HG03442 (cell line): ENCODE results near the gene CTCFL.

Experiments
- ATAC-seq: cut with Tn5 transposase; IDR thresholded peaks from one replicate; pipeline ENCODE4 v1.9.1; 2021; ENCODE audit warnings: mild to moderate bottlenecking, moderate library complexity; ENCODE audit not compliant: unreplicated experiment

Gene CTCFL

GRCh38 chr20:57537822-57538221, 12.9 kb upstream of the CTCFL start:
- ATAC-seq, result no peak

DNA sequence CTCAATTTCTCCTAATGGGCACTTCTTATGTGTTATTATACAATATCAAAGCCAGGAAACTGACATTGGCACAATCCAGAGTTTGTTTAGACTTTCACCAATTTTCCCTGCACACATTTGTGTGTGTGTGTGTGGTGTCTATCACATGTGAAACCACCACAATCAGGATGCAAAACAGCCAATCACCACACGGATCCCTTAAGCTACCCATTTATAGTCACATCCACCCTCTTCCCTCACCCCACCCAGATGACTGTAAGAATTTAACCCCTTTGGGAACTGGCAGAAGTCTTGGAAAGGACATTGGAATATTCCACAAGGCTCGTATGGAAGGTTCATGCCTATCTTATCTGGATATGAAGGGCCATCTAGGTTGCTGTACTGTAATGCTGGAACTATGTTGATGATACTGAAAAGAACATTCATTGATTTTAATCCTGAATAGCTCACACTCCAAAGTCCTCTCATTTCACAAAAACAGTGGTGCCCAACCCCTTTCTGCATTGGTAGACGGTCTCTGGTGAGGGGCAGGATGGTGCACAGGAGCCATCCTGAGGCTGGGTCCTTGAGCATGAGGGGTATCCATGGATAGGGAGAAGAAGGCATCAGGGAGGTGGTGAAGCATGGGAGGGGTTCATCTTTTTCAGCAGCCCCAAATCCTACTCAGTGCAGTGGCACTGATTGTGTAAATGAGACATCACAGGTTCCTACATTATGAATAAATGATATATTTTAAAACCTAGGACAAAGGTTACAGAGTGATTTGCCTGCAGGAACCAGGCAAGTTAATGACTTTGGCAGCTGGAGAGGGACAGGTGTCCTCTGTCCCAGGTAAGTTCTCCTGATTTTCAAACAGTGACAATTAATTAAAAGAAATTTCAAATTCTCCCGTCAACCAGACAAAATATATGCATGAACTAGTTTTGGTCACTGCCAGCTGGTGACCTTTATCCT, 12.1 kb upstream of the CTCFL start:
- ATAC-seq, result no peak

- ATAC-seq, result no peak
Observed at GRCh38 chr20:57536120-57536708, 11.3 kb upstream of the CTCFL start.

GRCh38 chr20:57535297-57535696, 10.4 kb upstream of the CTCFL start:
- no peak for ATAC-seq

GRCh38 chr20:57532104-57532503, 7.2 kb upstream of the CTCFL start:
- ATAC-seq, result no peak

DNA sequence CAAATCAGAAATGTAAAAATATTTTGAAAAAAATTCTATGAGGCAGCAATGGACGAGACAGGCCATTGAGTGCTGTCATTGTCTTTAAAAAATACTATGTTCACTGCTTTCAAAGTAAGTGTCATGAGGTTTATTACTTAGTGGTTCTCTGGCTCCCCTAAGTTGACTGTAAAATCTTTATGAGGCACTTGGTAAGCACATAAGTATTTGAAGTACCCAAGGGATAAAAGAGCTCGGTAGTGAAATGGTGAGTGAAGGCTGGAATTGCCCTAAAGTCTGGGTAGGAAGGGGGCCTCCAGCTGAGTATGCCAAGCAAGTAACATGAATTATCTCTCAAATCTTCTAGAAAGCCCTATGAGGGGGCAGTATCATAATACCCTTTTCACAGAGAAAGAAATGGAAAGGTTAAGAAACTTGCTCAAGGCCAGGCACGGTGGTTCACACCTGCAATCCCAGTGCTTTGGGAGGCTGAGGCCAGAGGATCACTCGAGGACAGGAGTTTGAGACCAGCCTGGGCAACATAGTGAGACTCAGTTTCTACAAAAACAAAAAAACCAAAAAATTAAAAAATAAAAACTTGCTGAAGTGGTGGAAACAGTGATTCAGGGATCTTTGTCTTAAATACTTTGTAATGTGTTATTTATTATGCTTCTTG, 5.5 kb upstream of the CTCFL start:
- ATAC-seq, result no peak

GRCh38 chr20:57529810-57530209, 4.9 kb upstream of the CTCFL start:
- ATAC-seq, result no peak

GRCh38 chr20:57529160-57529585, 4.2 kb upstream of the CTCFL start:
- ATAC-seq, result no peak

- no peak for ATAC-seq
Observed at GRCh38 chr20:57528148-57528547, 3.2 kb upstream of the CTCFL start.

DNA sequence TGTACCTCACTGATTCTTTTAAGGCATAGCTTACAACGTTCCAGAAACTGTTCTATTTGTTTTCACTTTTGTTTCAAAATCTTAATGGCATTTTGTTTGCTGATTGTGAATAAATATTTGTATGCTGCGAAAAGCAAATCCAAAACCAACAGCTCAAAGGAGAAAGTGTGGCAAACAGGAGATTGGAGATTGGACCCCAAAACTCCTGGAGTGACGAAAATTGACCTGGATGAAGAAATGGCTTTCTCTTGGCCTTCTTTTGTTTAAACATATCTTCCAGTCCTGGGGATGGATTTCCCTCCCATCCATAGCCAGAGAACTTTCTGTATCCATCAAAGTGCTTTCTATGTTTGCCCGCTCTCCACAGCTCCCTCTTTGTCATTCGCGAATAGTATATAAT, 2.8 kb upstream of the CTCFL start:
- no peak for ATAC-seq

DNA sequence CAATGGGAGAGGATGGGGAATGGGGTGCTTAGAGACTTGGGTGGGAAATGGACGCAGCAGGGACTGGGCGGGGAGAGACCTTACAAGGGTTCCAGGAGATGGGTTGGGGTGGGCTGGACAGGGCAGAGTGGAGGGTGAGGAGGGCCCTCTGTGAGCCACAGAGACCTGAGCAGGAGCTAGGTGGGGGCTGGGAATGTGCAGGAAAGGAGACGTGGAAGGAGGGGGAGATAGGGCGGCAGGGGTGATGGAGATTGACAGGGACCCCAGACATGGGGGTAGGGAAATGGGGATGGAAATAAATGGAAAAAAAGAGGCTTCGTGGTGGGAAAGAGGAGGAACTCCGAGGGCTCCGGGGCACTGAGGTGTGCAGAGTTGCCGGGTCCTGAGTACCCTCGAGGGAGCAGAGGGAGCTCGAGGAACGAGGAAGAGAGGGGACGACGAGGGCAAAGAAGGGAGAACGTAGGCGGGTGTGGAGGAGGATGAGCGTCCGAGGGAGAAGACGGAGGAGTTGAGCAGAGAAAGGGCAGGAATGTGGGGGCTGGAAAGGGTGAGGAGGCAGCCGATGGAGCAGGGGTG, 2.0 kb upstream of the CTCFL start:
- no peak for ATAC-seq

- ATAC-seq, result no peak
Observed at GRCh38 chr20:57526087-57526884, 1.3 kb upstream of the CTCFL start.

DNA sequence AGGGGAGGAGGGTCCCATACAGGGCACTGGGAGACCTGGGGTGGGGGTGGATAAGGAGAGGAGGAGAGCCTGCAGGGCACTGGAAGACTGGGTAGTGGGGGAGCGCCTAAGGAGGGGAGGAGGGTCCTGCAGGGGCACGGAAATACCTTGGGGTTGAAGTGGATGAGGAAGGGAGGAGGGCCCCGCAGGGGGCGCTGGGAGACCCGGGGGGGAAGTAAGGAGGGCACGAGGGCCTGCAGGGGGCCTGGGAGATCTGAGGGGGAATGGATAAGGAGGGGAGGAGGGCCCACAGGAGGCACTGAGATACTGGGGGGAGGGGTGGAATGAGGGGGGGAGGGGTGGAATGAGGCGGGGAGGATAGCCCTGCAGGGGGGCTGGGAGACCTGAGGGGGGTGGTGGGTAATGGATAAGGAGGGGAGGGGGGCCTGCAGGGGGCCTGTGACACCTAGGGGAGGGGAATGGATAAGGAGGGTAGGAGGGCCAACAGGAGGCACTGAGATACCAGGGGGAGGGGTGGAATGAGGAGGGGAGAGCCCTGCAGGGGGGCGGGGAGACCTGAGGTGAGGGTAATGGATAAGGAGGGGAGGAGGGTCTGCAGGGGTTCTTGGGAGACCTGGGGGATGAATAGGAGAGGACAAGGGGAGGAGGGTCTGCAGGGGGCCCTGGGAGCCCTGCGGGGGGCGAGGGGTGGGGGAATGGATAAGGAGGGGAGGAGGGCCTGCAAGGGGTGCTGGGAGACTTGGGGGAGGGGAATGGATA, 567 bp upstream of the CTCFL start:
- ATAC-seq, result no peak

DNA sequence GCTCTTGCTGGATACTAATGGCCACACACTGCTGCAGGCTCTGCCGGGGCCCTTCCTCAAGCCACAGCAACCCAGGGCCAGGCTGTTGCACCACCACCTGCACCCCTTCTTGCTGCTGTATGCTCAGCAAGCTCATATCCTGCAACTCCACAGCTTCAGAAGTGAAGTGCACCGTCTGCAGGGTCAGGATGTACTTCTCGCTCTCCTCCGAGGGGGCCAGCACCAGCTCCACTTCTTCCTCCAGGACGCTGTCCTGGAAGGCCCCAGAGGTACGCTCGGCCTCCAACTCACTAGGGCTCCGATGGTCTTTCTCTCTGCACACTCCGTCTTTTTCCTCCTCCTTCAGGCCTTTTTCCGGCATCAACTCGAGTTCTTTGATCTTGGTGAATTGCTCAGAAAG, 1.2 kb downstream of the CTCFL start:
- no peak for ATAC-seq

GRCh38 chr20:57522380-57523140, 2.4 kb downstream of the CTCFL start:
- no peak for ATAC-seq

- ATAC-seq, result no peak
Observed at GRCh38 chr20:57517904-57518303, 7.0 kb downstream of the CTCFL start.

GRCh38 chr20:57514273-57514751, 10.6 kb downstream of the CTCFL start:
- no peak for ATAC-seq

- no peak for ATAC-seq
Observed at GRCh38 chr20:57513199-57513598, 11.7 kb downstream of the CTCFL start.

DNA sequence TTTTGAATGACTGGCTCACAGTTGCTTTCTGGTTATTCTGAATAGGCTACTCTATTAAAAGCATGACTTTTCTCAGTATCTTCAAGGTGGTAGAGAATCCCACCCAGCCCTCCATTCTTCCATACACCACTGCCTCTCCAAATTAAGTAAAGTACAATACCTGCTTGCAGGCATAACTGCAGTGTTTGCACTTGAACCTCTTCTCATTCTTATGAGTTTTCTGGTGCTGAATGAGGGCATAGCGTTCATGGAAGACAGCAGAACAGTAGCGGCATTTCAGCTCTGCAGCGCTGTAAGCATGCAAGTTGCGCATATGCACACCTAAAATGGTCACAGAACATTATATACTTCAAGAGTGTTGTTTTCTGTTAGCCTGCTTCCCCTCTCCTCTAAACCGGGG, 12.5 kb downstream of the CTCFL start:
- ATAC-seq, result no peak
